HFFc6 (cell line): ENCODE data around the gene ELFN1. TPM values are rescaled to one million over a fixed set of nuclear protein-coding genes. Genes with fewer than 3 reads are reported as not detected.

ENCODE experiments used
- DNase-seq: peaks from one replicate; pipeline ENCODE4 v3.0.0-alpha.2; 2018
- H3K27ac Mint-ChIP-seq: 2 replicates; pipeline ENCODE4 v1.8.0; 2020; ENCODE audit warnings: mild to moderate bottlenecking, mixed read lengths
- H3K27me3 Mint-ChIP-seq: 2 replicates; pipeline ENCODE4 v1.8.0; 2021; ENCODE audit warnings: mild to moderate bottlenecking, moderate library complexity, mixed read lengths; ENCODE audit not compliant: insufficient read depth
- H3K36me3 Mint-ChIP-seq: 2 replicates; pipeline ENCODE4 v1.8.0; 2021; ENCODE audit warnings: low read depth, mixed read lengths
- H3K4me1 Mint-ChIP-seq: 2 replicates; pipeline ENCODE4 v1.8.0; 2020; ENCODE audit warnings: low read depth, mixed read lengths
- H3K4me3 Mint-ChIP-seq: 2 replicates; pipeline ENCODE4 v1.8.0; 2020; ENCODE audit warnings: mild to moderate bottlenecking, moderate library complexity, mixed read lengths
- H3K9me3 Mint-ChIP-seq: 2 replicates; pipeline ENCODE4 v1.8.0; 2020; ENCODE audit warnings: mild to moderate bottlenecking, mixed read lengths
- CTCF ChIP-seq: fragments of 200-600 bp; sonication (generic); IDR thresholded peaks from 2 replicates; pipeline ENCODE4 v1.5.0; 2021; ENCODE audit warnings: antibody characterized with exemption, mild to moderate bottlenecking
- total RNA-seq, 6 experiments: library from RNA; stranded (reverse); fragmentation: NEBNext Ultra II Directional; extraction: Animal tissue kit (Norgen Biotek cat#: 25700); gene quantifications; 2 replicates in 1 of 6; 3 replicates in 5 of 6; pipeline ENCODE4 v1.2.3, GENCODE V29; 2021

ELFN1 gene
- total RNA-seq, 6 experiments from 2014 or later: 1.5 to 4.2 (median 1.6) TPM

- H3K4me1 Mint-ChIP-seq: no peaks in the 10 kb centered on the region
- peaks cover 31% of the 10 kb centered on the region for H3K9me3 Mint-ChIP-seq
- TF ChIP-seq CTCF: no peak
- no peak overlapping the region for H3K4me3 Mint-ChIP-seq
- H3K36me3 Mint-ChIP-seq: peaks cover 4% of the 10 kb centered on the region; the same call in 1 of the 2 replicates
- no peak overlapping the region for H3K27ac Mint-ChIP-seq
- peaks cover 17% of the 10 kb centered on the region for H3K27me3 Mint-ChIP-seq
- no peak for DNase-seq
Measured at GRCh38 chr7:1632916-1633785, 36.9 kb upstream of the ELFN1 start.

GRCh38 chr7:1635401-1635800 lies 34.7 kb upstream of the ELFN1 start:
- peaks cover 26% of the 10 kb centered on the region for H3K9me3 Mint-ChIP-seq
- no peak for TF ChIP-seq CTCF
- peaks cover 4% of the 10 kb centered on the region; the same call in 1 of the 2 replicates for H3K36me3 Mint-ChIP-seq
- no peak overlapping the region for H3K27ac Mint-ChIP-seq
- DNase-seq: no peak
- no peak overlapping the region for H3K4me3 Mint-ChIP-seq
- no peaks in the 10 kb centered on the region for H3K4me1 Mint-ChIP-seq
- peaks cover 17% of the 10 kb centered on the region for H3K27me3 Mint-ChIP-seq

GRCh38 chr7:1637155-1637554 lies 32.9 kb upstream of the ELFN1 start:
- no peak for DNase-seq
- Mint-ChIP-seq H3K9me3 (peaks cover 26% of the 10 kb centered on the region), H3K4me3 (no peak overlapping the region), H3K27me3 (peaks cover 17% of the 10 kb centered on the region), H3K36me3 (peaks cover 4% of the 10 kb centered on the region; the same call in 1 of the 2 replicates), H3K4me1 (no peaks in the 10 kb centered on the region), H3K27ac (no peak overlapping the region)
- TF ChIP-seq CTCF: no peak

- no peak overlapping the region for H3K4me3 Mint-ChIP-seq
- no peak for TF ChIP-seq CTCF
- peaks cover 14% of the 10 kb centered on the region for H3K27me3 Mint-ChIP-seq
- DNase-seq: no peak
- no peak overlapping the region for H3K27ac Mint-ChIP-seq
- H3K4me1 Mint-ChIP-seq: no peaks in the 10 kb centered on the region
- H3K9me3 Mint-ChIP-seq: peaks cover 26% of the 10 kb centered on the region
- H3K36me3 Mint-ChIP-seq: peaks cover 4% of the 10 kb centered on the region; the same call in 1 of the 2 replicates
Measured at GRCh38 chr7:1638215-1638661, 31.8 kb upstream of the ELFN1 start.

- Mint-ChIP-seq H3K27ac (no peak overlapping the region), H3K36me3 (peaks cover 4% of the 10 kb centered on the region; the same call in 1 of the 2 replicates), H3K4me1 (no peaks in the 10 kb centered on the region), H3K4me3 (no peak overlapping the region), H3K9me3 (peaks cover 26% of the 10 kb centered on the region), H3K27me3 (peaks cover 14% of the 10 kb centered on the region)
- DNase-seq: no peak
- no peak for TF ChIP-seq CTCF
Measured at GRCh38 chr7:1639071-1639470, 31.0 kb upstream of the ELFN1 start.
